ENCODE data around the gene SHISA8.
"Not testable (repeated sequence)": the region's sequence is repeated elsewhere in the genome, so short reads cannot be mapped to it uniquely, and the experiment has no call there.

The SHISA8 gene

GRCh38 chr22:41900652-41901312 lies 14.1 kb downstream of the SHISA8 start:
- DNase-seq (ENCODE audit: low read depth in 3 of 3, low spot score in 1 of 3) = no peak

- no peak for DNase-seq (ENCODE audit: low read depth in 3 of 3, low spot score in 1 of 3)
These were observed 14.8 kb downstream of the SHISA8 start for GRCh38 chr22:41899992-41900651.

- DNase-seq (ENCODE audit: low read depth in 3 of 3, low spot score in 1 of 3) = no peak
These were observed 15.8 kb downstream of the SHISA8 start for GRCh38 chr22:41899110-41899509.

- DNase-seq (ENCODE audit: low read depth in 3 of 3, low spot score in 1 of 3) = no peak
These were observed 16.2 kb downstream of the SHISA8 start for GRCh38 chr22:41898645-41899044.

GRCh38 chr22:41893591-41894375 lies 21.1 kb downstream of the SHISA8 start:
- DNase-seq (ENCODE audit: low read depth in 3 of 3, low spot score in 1 of 3) = no peak

- no peak for DNase-seq (ENCODE audit: low read depth in 3 of 3, low spot score in 1 of 3)
These were observed 22.2 kb downstream of the SHISA8 start for GRCh38 chr22:41892721-41893120.

GRCh38 chr22:41891407-41891806 lies 23.5 kb downstream of the SHISA8 start:
- no peak for DNase-seq (ENCODE audit: low read depth in 3 of 3, low spot score in 1 of 3)

GRCh38 chr22:41888627-41889200 lies 26.2 kb downstream of the SHISA8 start:
- no peak for DNase-seq (ENCODE audit: low read depth in 3 of 3, low spot score in 1 of 3)

- no peak for DNase-seq (ENCODE audit: low read depth in 3 of 3, low spot score in 1 of 3)
These were observed 29.4 kb downstream of the SHISA8 start for GRCh38 chr22:41885516-41885915.

GRCh38 chr22:41885116-41885515 lies 29.8 kb downstream of the SHISA8 start:
- DNase-seq (ENCODE audit: low read depth in 3 of 3, low spot score in 1 of 3) = no peak

- no peak for DNase-seq (ENCODE audit: low read depth in 3 of 3, low spot score in 1 of 3)
These were observed 31.5 kb downstream of the SHISA8 start for GRCh38 chr22:41883400-41883799.

GRCh38 chr22:41880653-41881052 lies 34.2 kb downstream of the SHISA8 start:
- no peak for DNase-seq (ENCODE audit: low read depth in 3 of 3, low spot score in 1 of 3)

- DNase-seq (ENCODE audit: low read depth in 3 of 3, low spot score in 1 of 3) = no peak
These were observed 38.2 kb downstream of the SHISA8 start for GRCh38 chr22:41876675-41877074.

GRCh38 chr22:41876275-41876674 lies 38.6 kb downstream of the SHISA8 start:
- no peak for DNase-seq (ENCODE audit: low read depth in 3 of 3, low spot score in 1 of 3)

- DNase-seq (ENCODE audit: low read depth in 3 of 3, low spot score in 1 of 3) = no peak
These were observed 39.2 kb downstream of the SHISA8 start for GRCh38 chr22:41875531-41876270.

- no peak for DNase-seq (ENCODE audit: low read depth in 3 of 3, low spot score in 1 of 3)
These were observed 40.8 kb downstream of the SHISA8 start for GRCh38 chr22:41874090-41874489.

- DNase-seq (ENCODE audit: low read depth in 3 of 3, low spot score in 1 of 3) = no peak
These were observed 41.5 kb downstream of the SHISA8 start for GRCh38 chr22:41873391-41873790.

- DNase-seq (ENCODE audit: low read depth in 3 of 3, low spot score in 1 of 3) = no peak
These were observed 44.1 kb downstream of the SHISA8 start for GRCh38 chr22:41870786-41871185.

- not testable (repeated sequence) for DNase-seq (ENCODE audit: low read depth in 3 of 3, low spot score in 1 of 3)
These were observed 44.8 kb downstream of the SHISA8 start for GRCh38 chr22:41870081-41870480.

GRCh38 chr22:41868556-41868955 lies 46.3 kb downstream of the SHISA8 start:
- DNase-seq (ENCODE audit: low read depth in 3 of 3, low spot score in 1 of 3) = no peak

- DNase-seq (ENCODE audit: low read depth in 3 of 3, low spot score in 1 of 3) = no peak
These were observed 51.4 kb downstream of the SHISA8 start for GRCh38 chr22:41863472-41863871.
